Peyer's patch (tissue), 4 donors: ENCODE measurements around the gene C15orf61.

Source experiments
- POLR2A ChIP-seq, 2 donors: fragments of 450-650 bp; IDR thresholded peaks; one replicate each; pipeline ENCODE4 v1.5.1; 2017; ENCODE audit warnings: antibody characterized with exemption in 2 of 2, mild to moderate bottlenecking in 2 of 2, moderate library complexity in 2 of 2
- TF ChIP-seq, protein P1 (sequence below), 6 experiments: fragments of 450-650 bp in 4 of 6; fragments of 200-600 bp in 2 of 6; sonication (generic) in 1 of 6; IDR thresholded peaks; one replicate each; pipeline ENCODE4 v1.5.1; 2017 to 2019; ENCODE audit warnings: antibody characterized with exemption in 6 of 6, mild to moderate bottlenecking in 3 of 6, moderate library complexity in 1 of 6

DNA sequence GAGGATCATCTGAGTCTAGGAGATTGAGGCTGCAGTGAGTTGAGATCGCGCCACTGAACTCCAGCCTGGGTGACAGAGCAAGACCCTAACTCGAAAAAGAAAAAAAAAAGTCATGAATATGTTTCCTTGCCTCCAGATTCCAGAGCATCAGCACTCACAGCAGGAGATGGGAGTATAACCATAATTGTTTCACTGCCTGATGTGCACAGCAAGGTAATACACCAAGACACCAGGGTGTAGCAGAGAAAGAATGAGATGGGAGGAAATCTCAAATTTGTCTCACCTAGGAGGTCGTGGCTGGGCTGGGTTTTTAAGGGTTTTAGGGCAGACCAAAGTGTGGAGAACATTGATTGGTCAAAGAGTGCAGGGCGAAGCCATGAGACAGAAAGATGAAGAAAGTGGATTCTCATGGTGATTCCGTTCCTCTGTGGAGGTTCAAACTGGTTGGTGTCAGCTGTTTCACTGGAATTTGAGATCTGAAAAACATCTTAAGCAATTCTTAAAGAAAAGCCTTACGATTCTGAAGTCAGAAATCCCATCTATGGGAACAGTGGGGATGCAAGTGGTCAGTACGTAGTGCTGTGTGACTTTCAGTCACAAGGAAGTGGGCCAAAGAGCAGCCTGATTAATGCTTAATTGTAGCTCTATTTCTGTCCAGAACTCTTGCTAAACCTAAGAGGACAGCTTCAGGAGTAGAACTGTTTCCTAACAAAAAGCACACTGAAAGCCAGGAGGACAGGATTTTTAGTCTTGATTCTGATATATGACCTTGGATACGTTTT lies 7.8 kb upstream of the C15orf61 start:
- TF ChIP-seq, protein P1, sequence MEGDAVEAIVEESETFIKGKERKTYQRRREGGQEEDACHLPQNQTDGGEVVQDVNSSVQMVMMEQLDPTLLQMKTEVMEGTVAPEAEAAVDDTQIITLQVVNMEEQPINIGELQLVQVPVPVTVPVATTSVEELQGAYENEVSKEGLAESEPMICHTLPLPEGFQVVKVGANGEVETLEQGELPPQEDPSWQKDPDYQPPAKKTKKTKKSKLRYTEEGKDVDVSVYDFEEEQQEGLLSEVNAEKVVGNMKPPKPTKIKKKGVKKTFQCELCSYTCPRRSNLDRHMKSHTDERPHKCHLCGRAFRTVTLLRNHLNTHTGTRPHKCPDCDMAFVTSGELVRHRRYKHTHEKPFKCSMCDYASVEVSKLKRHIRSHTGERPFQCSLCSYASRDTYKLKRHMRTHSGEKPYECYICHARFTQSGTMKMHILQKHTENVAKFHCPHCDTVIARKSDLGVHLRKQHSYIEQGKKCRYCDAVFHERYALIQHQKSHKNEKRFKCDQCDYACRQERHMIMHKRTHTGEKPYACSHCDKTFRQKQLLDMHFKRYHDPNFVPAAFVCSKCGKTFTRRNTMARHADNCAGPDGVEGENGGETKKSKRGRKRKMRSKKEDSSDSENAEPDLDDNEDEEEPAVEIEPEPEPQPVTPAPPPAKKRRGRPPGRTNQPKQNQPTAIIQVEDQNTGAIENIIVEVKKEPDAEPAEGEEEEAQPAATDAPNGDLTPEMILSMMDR (IDR thresholded peaks at IDR 0.05), result no peak
- no peak for TF ChIP-seq POLR2A (IDR thresholded peaks at IDR 0.05)
